Endothelial cell of umbilical vein (primary cell): ENCODE measurements around the gene VSX2. TPM values are rescaled to one million over a fixed set of nuclear protein-coding genes. Genes with fewer than 3 reads are reported as not detected.

Experiments used
- BruUV-seq: library from RNA; stranded (reverse); fragments of 400-500 nt; replicated peaks from 2 replicates; lab custom pipeline; 2021; lab: Mats Ljungman, UMichigan
- CTCF ChIA-PET: fragments of 300-600, 350-600 bp; sonication (Branson Sonifier 250); formaldehyde crosslinking; loops from one replicate; lab custom pipeline; 2021; ENCODE audit warnings: antibody characterized with exemption, inconsistent platforms; lab: Charles Lee
- POLR2A ChIA-PET: fragments of 300-600, 350-600 bp; sonication (Branson Sonifier 250); formaldehyde crosslinking; loops from one replicate; lab custom pipeline; 2021; ENCODE audit warnings: antibody characterized with exemption, inconsistent platforms; lab: Charles Lee
- DNase-seq: peaks from one replicate; pipeline ENCODE4 v3.0.0-alpha.2; 2011; ENCODE audit warnings: low read depth, low spot score
- FAIRE-seq: peaks from 2 replicates; lab custom pipeline; 2011; peaks lifted over from hg19 to GRCh38; lab: Jason Lieb, UNC
- H2AFZ ChIP-seq: 2 replicates; pipeline ENCODE4 v1.6.0; 2012; ENCODE audit warnings: low read depth, low read length, control low read depth, inconsistent platforms
- H3K27ac ChIP-seq: 2 replicates; pipeline ENCODE4 v1.5.1; 2011; ENCODE audit warnings: low read depth, mild to moderate bottlenecking, control low read depth, low read length, moderate library complexity; ENCODE audit not compliant: insufficient read depth
- H3K27me3 ChIP-seq, 2 experiments: 2 replicates each; pipeline versions ENCODE4 v1.6.0 to v1.6.1; 2011; ENCODE audit warnings: low read length in 2 of 2, mixed read lengths in 1 of 2; ENCODE audit not compliant: control insufficient read depth in 2 of 2, insufficient read depth in 2 of 2
- H3K36me3 ChIP-seq, 2 experiments: 2 replicates in 1 of 2; 3 replicates in 1 of 2; pipeline ENCODE4 v1.5.1; 2011; ENCODE audit warnings: low read length in 2 of 2, mild to moderate bottlenecking in 1 of 2, moderate library complexity in 1 of 2; ENCODE audit not compliant: control insufficient read depth in 2 of 2, insufficient read depth in 2 of 2; ENCODE audit errors: extremely low read depth in 1 of 2
- H3K4me1 ChIP-seq: 3 replicates; pipeline ENCODE4 v1.5.1; 2011; ENCODE audit warnings: mild to moderate bottlenecking, low read length; ENCODE audit not compliant: control insufficient read depth, insufficient read depth; ENCODE audit errors: extremely low read depth
- H3K4me2 ChIP-seq: 2 replicates; pipeline ENCODE4 v1.6.1; 2011; ENCODE audit warnings: low read length, control low read depth, mixed read lengths; ENCODE audit not compliant: insufficient read depth
- H3K4me3 ChIP-seq, 3 experiments: fragments of 200-600 bp in 1 of 3; sonication (generic), shearing (Covaris generic) in 1 of 3; replicated peaks in 1 of 3; 2 replicates each; pipeline ENCODE4 v1.5.1; 2011 to 2016; ENCODE audit warnings: control low read depth in 3 of 3, low read length in 3 of 3, mild to moderate bottlenecking in 2 of 3, inconsistent platforms in 1 of 3, low read depth in 1 of 3, moderate library complexity in 1 of 3; ENCODE audit not compliant: insufficient read depth in 1 of 3
- H3K79me2 ChIP-seq: 2 replicates; pipeline ENCODE4 v1.6.0; 2012; ENCODE audit warnings: low read length, inconsistent platforms; ENCODE audit not compliant: control insufficient read depth, insufficient read depth
- H3K9ac ChIP-seq: replicated peaks from 2 replicates; pipeline ENCODE3; 2011; ENCODE audit warnings: low read length, control low read depth; ENCODE audit not compliant: insufficient read depth; ENCODE audit errors: extremely low read depth
- H3K9me1 ChIP-seq: replicated peaks from 3 replicates; pipeline ENCODE4 v1.6.0; 2011; ENCODE audit warnings: mild to moderate bottlenecking, low read length; ENCODE audit not compliant: control insufficient read depth, insufficient read depth; ENCODE audit errors: extremely low read depth
- H3K9me3 ChIP-seq: replicated peaks from 2 replicates; pipeline ENCODE4 v1.5.1; 2012; ENCODE audit warnings: low read length, inconsistent platforms; ENCODE audit not compliant: control insufficient read depth, insufficient read depth
- H4K20me1 ChIP-seq: replicated peaks from 2 replicates; pipeline ENCODE3; 2011; ENCODE audit warnings: mild to moderate bottlenecking, low read length; ENCODE audit not compliant: control insufficient read depth, insufficient read depth; ENCODE audit errors: extremely low read depth
- EZH2 ChIP-seq: IDR thresholded peaks from 2 replicates; pipeline ENCODE4 v1.6.1; 2012; ENCODE audit warnings: borderline replicate concordance, low read depth, mild to moderate bottlenecking, moderate library complexity, low read length, inconsistent platforms; ENCODE audit not compliant: severe bottlenecking
- FOS ChIP-seq: IDR thresholded peaks from 2 replicates; pipeline ENCODE4 v1.6.1; 2011; ENCODE audit warnings: mild to moderate bottlenecking, low read length, moderate library complexity, borderline replicate concordance; ENCODE audit not compliant: insufficient read depth
- GATA2 ChIP-seq: IDR thresholded peaks from 2 replicates; pipeline ENCODE4 v1.7.0; 2011; ENCODE audit warnings: low read depth, mild to moderate bottlenecking, moderate library complexity, mixed read lengths, low read length; ENCODE audit not compliant: insufficient read length, insufficient read depth
- JUN ChIP-seq: IDR thresholded peaks from 2 replicates; pipeline ENCODE4 v1.6.1; 2011; ENCODE audit warnings: borderline replicate concordance, low read depth; ENCODE audit not compliant: insufficient read length, insufficient read depth
- MAX ChIP-seq: IDR thresholded peaks from 2 replicates; pipeline ENCODE4 v1.6.1; 2011; ENCODE audit not compliant: insufficient read depth, insufficient read length
- MYC ChIP-seq: IDR thresholded peaks from one replicate; pipeline ENCODE4 v1.6.1; 2011; ENCODE audit warnings: mild to moderate bottlenecking, low read depth, low read length
- POLR2A ChIP-seq: IDR thresholded peaks from 2 replicates; pipeline ENCODE4 v1.6.1; 2012; ENCODE audit warnings: low read depth, mild to moderate bottlenecking, control low read depth, low read length
- POLR2AphosphoS5 ChIP-seq: IDR thresholded peaks from 2 replicates; pipeline ENCODE4 v1.6.1; 2012; ENCODE audit warnings: low read depth, mild to moderate bottlenecking, control low read depth, low read length, moderate library complexity; ENCODE audit not compliant: insufficient read depth
- dilution Hi-C: fragments of 300-500 bp; cut with MboI; formaldehyde crosslinking; loops from one replicate; pipeline ENCODE4 v1.15.0; 2019; ENCODE audit warnings: low sequenced_read_pairs; ENCODE audit not compliant: extremely low pct_ligation_motif_present
- intact Hi-C: fragments of 100-400 bp; cut with micrococcal nuclease; formaldehyde crosslinking; loops from one replicate; pipeline ENCODE4 v1.10.0; 2022
- polyA plus RNA-seq, 4 experiments: library from polyadenylated mRNA; depleted of rRNA in 3 of 4; stranded (reverse) in 3 of 4; unstranded in 1 of 4; fragments of >200 nt; gene quantifications; 2 replicates each; pipeline versions ENCODE4 v1.2.1 to v1.2.3, GENCODE V29; 2011 to 2012; ENCODE audit warnings: missing spikeins in 1 of 4
- total RNA-seq: library from RNA; stranded (reverse); gene quantifications from 2 replicates; pipeline ENCODE4 v1.2.3, GENCODE V29; 2021
- TF ChIP-seq, protein P1 (sequence below), 2 donors: IDR thresholded peaks; 1 replicate in 1 of 2; 2 replicates in 1 of 2; pipeline ENCODE4 v1.5.1; 2011; ENCODE audit warnings: low read length in 2 of 2, mild to moderate bottlenecking in 2 of 2, moderate library complexity in 2 of 2, control low read depth in 1 of 2, inconsistent platforms in 1 of 2, low read depth in 1 of 2; ENCODE audit not compliant: insufficient read depth in 1 of 2; ENCODE audit errors: extremely low read depth in 1 of 2

VSX2 gene
- total and polyA plus RNA-seq, 2 donors (not counting 3 experiments of a cell fraction or from before 2014, with no cell fraction given) = not detected

DNA sequence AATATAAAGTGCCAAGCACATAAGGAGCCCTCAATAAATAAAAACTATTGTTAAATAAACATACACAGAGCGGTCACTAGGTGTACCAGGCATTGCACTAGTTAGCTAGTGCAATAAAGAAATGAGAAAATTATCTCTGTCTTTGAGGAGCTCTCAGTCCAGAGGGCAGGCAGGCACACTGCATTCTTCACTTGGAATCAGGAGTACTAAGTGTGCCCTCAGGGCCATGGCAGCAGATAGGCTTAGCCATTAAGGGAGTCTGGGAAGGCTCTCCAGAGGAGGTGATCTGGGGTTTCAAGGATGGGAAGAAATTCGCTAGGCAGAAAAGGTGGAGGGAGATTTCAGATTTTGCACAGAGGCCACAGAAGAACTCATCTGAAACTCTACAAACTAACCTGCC is 54.4 kb downstream of the VSX2 start:
- no TSS peak for BruUV-seq
- H3K9me1 ChIP-seq = no peaks in the 10 kb centered on the region
- H3K79me2 ChIP-seq = peaks cover 12% of the 10 kb centered on the region
- H3K4me1 ChIP-seq = peaks cover 2% of the 10 kb centered on the region
- H2AFZ ChIP-seq = no peak overlapping the region
- no peaks in the 10 kb centered on the region for H3K27me3 ChIP-seq
- no peak for FAIRE-seq
- dilution Hi-C loops = no loop called here
- peaks cover 0 to 67% of the 10 kb centered on the region in 2 experiments for H3K36me3 ChIP-seq
- no peak overlapping the region for H3K27ac ChIP-seq
- no peaks in the 10 kb centered on the region for H3K9me3 ChIP-seq
- no peak overlapping the region for H3K4me2 ChIP-seq
- intact Hi-C loops = loop anchor here (1.0 kb wide), 1 partner anchor 182 kb away; no protein-coding TSS in a partner anchor
- peaks cover 2% of the 10 kb centered on the region for H4K20me1 ChIP-seq
- POLR2A ChIA-PET = no interaction called here
- no peak overlapping the region for H3K9ac ChIP-seq
- H3K4me3 ChIP-seq = no peak overlapping the region
- CTCF ChIA-PET = interaction anchor here (1.1 to 1.6 kb wide), 3 partner anchors 15 to 186 kb away, joined by 4 to 9 read pairs (median 5); no protein-coding TSS in a partner anchor
- no peak for DNase-seq
- no peak for TF ChIP-seq EZH2
- TF ChIP-seq, protein P1, sequence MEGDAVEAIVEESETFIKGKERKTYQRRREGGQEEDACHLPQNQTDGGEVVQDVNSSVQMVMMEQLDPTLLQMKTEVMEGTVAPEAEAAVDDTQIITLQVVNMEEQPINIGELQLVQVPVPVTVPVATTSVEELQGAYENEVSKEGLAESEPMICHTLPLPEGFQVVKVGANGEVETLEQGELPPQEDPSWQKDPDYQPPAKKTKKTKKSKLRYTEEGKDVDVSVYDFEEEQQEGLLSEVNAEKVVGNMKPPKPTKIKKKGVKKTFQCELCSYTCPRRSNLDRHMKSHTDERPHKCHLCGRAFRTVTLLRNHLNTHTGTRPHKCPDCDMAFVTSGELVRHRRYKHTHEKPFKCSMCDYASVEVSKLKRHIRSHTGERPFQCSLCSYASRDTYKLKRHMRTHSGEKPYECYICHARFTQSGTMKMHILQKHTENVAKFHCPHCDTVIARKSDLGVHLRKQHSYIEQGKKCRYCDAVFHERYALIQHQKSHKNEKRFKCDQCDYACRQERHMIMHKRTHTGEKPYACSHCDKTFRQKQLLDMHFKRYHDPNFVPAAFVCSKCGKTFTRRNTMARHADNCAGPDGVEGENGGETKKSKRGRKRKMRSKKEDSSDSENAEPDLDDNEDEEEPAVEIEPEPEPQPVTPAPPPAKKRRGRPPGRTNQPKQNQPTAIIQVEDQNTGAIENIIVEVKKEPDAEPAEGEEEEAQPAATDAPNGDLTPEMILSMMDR (IDR thresholded peaks at IDR 0.05; ENCODE audit: extremely low read depth in 1 of 2, insufficient read depth in 1 of 2, low read depth in 1 of 2, low read length in 2 of 2) = no peak
- no peak for TF ChIP-seq FOS
- TF ChIP-seq GATA2 = no peak
- no peak for TF ChIP-seq POLR2A
- no peak for TF ChIP-seq MYC
- no peak for TF ChIP-seq JUN
- no peak for TF ChIP-seq MAX
- no peak for TF ChIP-seq POLR2AphosphoS5
